K562 (cell line): ENCODE measurements around the gene LDLRAD3. TPM values are rescaled to one million over a fixed set of nuclear protein-coding genes. Genes with fewer than 3 reads are reported as not detected.

ENCODE experiments used
- ATAC-seq: fragments of 200-7000 bp; cut with Tn5 transposase; 3 replicates; pipeline ENCODE4 v1.9.1; 2020; ENCODE audit warnings: moderate library complexity
- BruUV-seq: library from RNA; stranded (reverse); fragments of 400-500 nt; replicated peaks from 2 replicates; lab custom pipeline; 2021; lab: Mats Ljungman, UMichigan
- CTCF ChIA-PET: fragments of 300-600 bp; formaldehyde crosslinking; extraction: SDS; loops from one replicate; lab custom pipeline; 2021; ENCODE audit warnings: low intra/inter-chr PET ratio; lab: Yijun Ruan, JAX
- POLR2A ChIA-PET: fragments of 300-600, 350-650 bp; sonication (Branson Sonifier 250); formaldehyde crosslinking; extraction: SDS; loops from one replicate; lab custom pipeline; 2021; ENCODE audit warnings: antibody characterized with exemption, inconsistent platforms; lab: Yijun Ruan, JAX
- DNase-seq, 4 experiments: peaks; one replicate each; pipeline versions ENCODE4 v3.0.0 to v3.0.0-alpha.2; 2011 to 2018; ENCODE audit warnings: low spot score in 3 of 4, mixed read lengths in 3 of 4; ENCODE audit errors: extremely low read depth in 1 of 4
- FAIRE-seq: peaks from 2 replicates; lab custom pipeline; 2011; peaks lifted over from hg19 to GRCh38; lab: Jason Lieb, UNC
- H2AFZ ChIP-seq: 2 replicates; pipeline ENCODE4 v1.6.0; 2011; ENCODE audit warnings: low read depth, low read length, control low read depth, inconsistent platforms
- H3K27ac ChIP-seq: fragments of 200-600 bp; 3 replicates; pipeline ENCODE4 v1.8.0; 2011; ENCODE audit warnings: low read depth, mild to moderate bottlenecking, control low read depth, inconsistent platforms, low read length, moderate library complexity, mixed read lengths; ENCODE audit errors: extremely low read depth
- H3K27me3 ChIP-seq, 2 experiments: fragments of 300-600 bp in 1 of 2; 2 replicates in 1 of 2; 3 replicates in 1 of 2; pipeline versions ENCODE4 v1.6.0 to v1.8.0; 2011; ENCODE audit warnings: inconsistent platforms in 2 of 2, low read length in 2 of 2, mild to moderate bottlenecking in 1 of 2, mixed read lengths in 1 of 2, moderate library complexity in 1 of 2; ENCODE audit not compliant: control insufficient read depth in 2 of 2, insufficient read depth in 2 of 2
- H3K36me3 ChIP-seq: fragments of 300-600 bp; 3 replicates; pipeline ENCODE4 v1.8.0; 2011; ENCODE audit warnings: mild to moderate bottlenecking, low read length, inconsistent platforms; ENCODE audit not compliant: control insufficient read depth, insufficient read depth
- H3K4me1 ChIP-seq, 2 experiments: fragments of 200-600 bp in 1 of 2; replicated peaks in 1 of 2; 2 replicates in 1 of 2; 3 replicates in 1 of 2; pipeline versions ENCODE4 v1.5.1 to v1.8.0; 2011; ENCODE audit warnings: inconsistent platforms in 2 of 2, low read length in 2 of 2, mild to moderate bottlenecking in 1 of 2, mixed read lengths in 1 of 2, moderate library complexity in 1 of 2; ENCODE audit not compliant: control insufficient read depth in 2 of 2, insufficient read depth in 2 of 2
- H3K4me2 ChIP-seq: 2 replicates; pipeline ENCODE4 v1.6.1; 2011; ENCODE audit warnings: low read length, control low read depth, inconsistent platforms, mixed read lengths; ENCODE audit not compliant: insufficient read depth
- H3K4me3 ChIP-seq: fragments of 200-600 bp; sonication (generic), shearing (Covaris generic); 2 replicates; pipeline ENCODE4 v1.5.1; 2016; ENCODE audit warnings: control low read depth, inconsistent platforms
- H3K79me2 ChIP-seq: fragments of 200-600 bp; 3 replicates; pipeline ENCODE4 v1.8.0; 2011; ENCODE audit warnings: low read length, inconsistent platforms; ENCODE audit not compliant: control insufficient read depth, insufficient read depth
- H3K9ac ChIP-seq, 2 experiments: 2 replicates each; pipeline versions ENCODE4 v1.6.0 to v1.6.1; 2011; ENCODE audit warnings: low read depth in 2 of 2, low read length in 2 of 2, control low read depth in 1 of 2, inconsistent platforms in 1 of 2, mild to moderate bottlenecking in 1 of 2, mixed read lengths in 1 of 2; ENCODE audit not compliant: insufficient read depth in 1 of 2
- H3K9me1 ChIP-seq: one replicate; pipeline ENCODE4 v1.6.0; 2011; ENCODE audit warnings: inconsistent platforms, mild to moderate bottlenecking, low read length, moderate library complexity; ENCODE audit not compliant: control insufficient read depth, insufficient read depth
- H3K9me3 ChIP-seq: replicated peaks from 2 replicates; pipeline ENCODE4 v1.5.1; 2011; ENCODE audit warnings: low read depth, low read length, inconsistent platforms; ENCODE audit not compliant: control insufficient read depth, insufficient read depth
- H4K20me1 ChIP-seq: replicated peaks from 2 replicates; pipeline ENCODE4 v1.6.1; 2011; ENCODE audit warnings: low read length, inconsistent platforms, mixed read lengths; ENCODE audit not compliant: control insufficient read depth, insufficient read depth
- GATAD2A ChIP-seq: fragments of 450-650 bp; IDR thresholded peaks from 2 replicates; pipeline ENCODE4 v1.6.1; 2017
- KAT7 ChIP-seq: sonication (generic); formaldehyde crosslinking; IDR thresholded peaks from 2 replicates; pipeline ENCODE4 v1.8.0; 2022; ENCODE audit warnings: missing genetic modification reagents, mild to moderate bottlenecking, borderline replicate concordance
- LEF1 ChIP-seq: fragments of 450-650 bp; IDR thresholded peaks from 2 replicates; pipeline ENCODE4 v1.6.1; 2016; ENCODE audit warnings: mild to moderate bottlenecking
- WGBS: fragments of 100-300 bp; shearing (Covaris generic); methylation state at CpG from one replicate; pipeline ENCODE4 v1.1.6; 2016; ENCODE audit warnings: low coverage, mixed read lengths; ENCODE audit not compliant: insufficient coverage; ENCODE audit errors: missing lambda C conversion rate; 5-methylcytosine and 5-hydroxymethylcytosine counted together
- in situ Hi-C: fragments of 300-500 bp; cut with MboI; formaldehyde crosslinking; loops from 4 replicates; pipeline ENCODE4 v1.15.0; 2018; ENCODE audit warnings: inconsistent platforms, mixed read lengths
- intact Hi-C: fragments of 100-400 bp; cut with micrococcal nuclease; formaldehyde crosslinking; loops from 2 replicates; pipeline ENCODE4 v1.14.2; 2022
- polyA plus RNA-seq, 8 experiments: library from polyadenylated mRNA; depleted of rRNA in 4 of 8; stranded (reverse) in 5 of 8; unstranded in 3 of 8; fragments of >200 nt; fragmentation: Nextera tagmentation in 2 of 8; fragmentation: Illumina TruSeq in 1 of 8; extraction: Ambion mirVana in 2 of 8; extraction: Trizol in 1 of 8; gene quantifications; 2 replicates each; pipeline versions ENCODE4 v1.2.1 to v1.2.3, GENCODE V29; 2011 to 2014; ENCODE audit warnings: inconsistent platforms in 1 of 8, missing spikeins in 1 of 8
- total RNA-seq, 7 experiments: library from RNA; depleted of rRNA in 6 of 7; stranded (reverse); fragments of >200 nt in 6 of 7; fragmentation: Illumina TruSeq in 2 of 7; extraction: Trizol in 2 of 7; gene quantifications; 2 replicates each; pipeline versions ENCODE4 v1.2.1 to v1.2.3, GENCODE V29; 2011 to 2021; ENCODE audit warnings: low replicate concordance in 1 of 7

LDLRAD3 gene
- total and polyA plus RNA-seq, 9 of the 15 experiments (the other 6 are each of a cell fraction or from before 2014, with no cell fraction given): 0.73 to 7.2 (median 3.5) TPM

DNA sequence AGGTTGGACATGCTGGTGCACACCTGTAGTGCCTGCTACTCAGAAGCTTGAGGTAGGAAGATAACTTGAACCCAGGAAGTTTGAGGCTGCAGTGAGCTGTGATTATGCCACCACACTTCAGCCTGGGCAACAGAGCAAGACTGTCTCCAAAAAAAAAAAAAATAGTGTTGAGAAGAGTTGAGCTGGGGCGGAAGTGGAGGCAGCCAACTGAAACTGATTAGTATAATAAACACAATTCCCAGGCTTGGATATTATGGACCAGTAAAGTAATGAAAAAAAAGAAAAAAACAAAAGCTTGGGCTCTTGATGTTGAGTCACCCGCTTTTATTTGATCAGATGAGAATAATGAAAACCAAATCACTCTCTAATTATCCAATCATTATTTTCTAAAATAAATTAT lies 21.0 kb downstream of the LDLRAD3 start:
- ChIA-PET CTCF (no interaction called here), POLR2A (no interaction called here)
- H3K4me3 ChIP-seq: no peak overlapping the region
- ATAC-seq (no peak), DNase-seq (no peak), FAIRE-seq (no peak)
- no peaks in the 10 kb centered on the region for H4K20me1 ChIP-seq
- H3K27ac ChIP-seq: no peak overlapping the region
- intact Hi-C loops: loop anchor here (10.0 kb wide), 1 partner anchor 60 kb away; no protein-coding TSS in a partner anchor
- H3K36me3 ChIP-seq: no peaks in the 10 kb centered on the region
- no peaks in the 10 kb centered on the region for H3K9me1 ChIP-seq
- H3K79me2 ChIP-seq: no peaks in the 10 kb centered on the region
- no peak overlapping the region for H3K4me2 ChIP-seq
- WGBS: 8% methylated on average over 2 of the region's 2 CpGs
- H3K9me3 ChIP-seq: 0 out of 2 replicates have a peak, but pooled peaks cover 2% of the 10 kb centered on the region
- in situ Hi-C loops: no loop called here
- no peaks in the 10 kb centered on the region for H3K4me1 ChIP-seq
- no TSS peak for BruUV-seq
- H2AFZ ChIP-seq: no peak overlapping the region
- no peak overlapping the region for H3K9ac ChIP-seq
- TF ChIP-seq LEF1: no peak
- H3K27me3 ChIP-seq: peaks cover 0 to 7% of the 10 kb centered on the region in 2 experiments; a peak in 1 of 5 replicates

- H3K27ac ChIP-seq: no peak overlapping the region
- H3K27me3 ChIP-seq: no peaks in the 10 kb centered on the region
- no peaks in the 10 kb centered on the region for H3K36me3 ChIP-seq
- no peak overlapping the region for H3K9ac ChIP-seq
- no peaks in the 10 kb centered on the region for H3K9me1 ChIP-seq
- 8% methylated on average over 2 of the region's 2 CpGs for WGBS
- FAIRE-seq: no peak
- in situ Hi-C loops (no loop called here), intact Hi-C loops (loop anchor here (10.0 kb wide), 1 partner anchor 58 kb away; no protein-coding TSS in a partner anchor)
- H3K4me1 ChIP-seq: no peaks in the 10 kb centered on the region
- H3K79me2 ChIP-seq: no peaks in the 10 kb centered on the region
- H3K4me2 ChIP-seq: no peak overlapping the region
- ATAC-seq: no peak
- 0 out of 2 replicates have a peak, but pooled peaks cover 2% of the 10 kb centered on the region for H3K9me3 ChIP-seq
- H2AFZ ChIP-seq: no peak overlapping the region
- POLR2A ChIA-PET: no interaction called here
- TF ChIP-seq KAT7 (CRISPR knock-in tag) (no peak), GATAD2A (no peak)
- H4K20me1 ChIP-seq: no peaks in the 10 kb centered on the region
- H3K4me3 ChIP-seq: no peak overlapping the region
- BruUV-seq: no TSS peak
- DNase-seq: no peak
- CTCF ChIA-PET: no interaction called here
Measured at GRCh38 chr11:35967042-35967441, 23.2 kb downstream of the LDLRAD3 start.
